RPMI8226 (cell line): Measurements from ENCODE around the gene ANXA5.

ENCODE experiments used
- DNase-seq: peaks from one replicate; pipeline ENCODE4 v3.0.0-alpha.2; 2015

ANXA5 gene

DNA sequence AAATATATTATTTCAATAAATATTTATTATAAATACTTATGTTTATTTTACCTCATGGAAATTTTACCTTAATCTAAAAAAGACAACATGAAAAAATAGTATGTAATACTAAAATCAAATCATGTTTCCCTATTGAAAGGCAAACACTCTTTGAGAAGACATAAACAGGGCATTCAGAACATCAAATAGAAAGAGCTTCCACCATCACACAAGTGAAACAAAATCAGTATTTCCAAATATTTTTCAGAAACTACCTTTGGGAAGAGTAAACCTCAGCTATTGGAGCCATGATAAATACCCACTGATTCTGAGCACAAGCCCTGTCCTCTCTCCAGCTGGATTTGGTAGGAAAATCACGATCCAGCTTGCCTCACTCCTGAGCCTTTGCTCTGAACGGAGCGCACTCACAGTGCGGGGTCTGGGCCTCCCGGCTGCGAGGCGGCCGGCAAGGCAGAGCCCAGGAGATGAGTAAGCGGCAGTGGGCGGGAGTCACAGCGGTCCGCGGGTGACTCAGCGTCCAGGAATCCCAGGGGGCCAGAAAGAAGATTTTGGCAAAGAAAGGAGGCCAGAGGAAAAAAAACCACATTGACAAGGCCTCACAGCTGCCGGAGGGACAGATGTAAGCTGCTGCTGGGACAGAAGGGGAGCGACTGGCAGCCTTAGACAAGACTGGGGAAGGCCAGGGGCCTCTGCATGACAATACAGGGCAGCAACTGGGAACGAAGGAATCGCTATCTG is 14.7 kb upstream of the ANXA5 start:
- DNase-seq = peak; percentile 55

DNA sequence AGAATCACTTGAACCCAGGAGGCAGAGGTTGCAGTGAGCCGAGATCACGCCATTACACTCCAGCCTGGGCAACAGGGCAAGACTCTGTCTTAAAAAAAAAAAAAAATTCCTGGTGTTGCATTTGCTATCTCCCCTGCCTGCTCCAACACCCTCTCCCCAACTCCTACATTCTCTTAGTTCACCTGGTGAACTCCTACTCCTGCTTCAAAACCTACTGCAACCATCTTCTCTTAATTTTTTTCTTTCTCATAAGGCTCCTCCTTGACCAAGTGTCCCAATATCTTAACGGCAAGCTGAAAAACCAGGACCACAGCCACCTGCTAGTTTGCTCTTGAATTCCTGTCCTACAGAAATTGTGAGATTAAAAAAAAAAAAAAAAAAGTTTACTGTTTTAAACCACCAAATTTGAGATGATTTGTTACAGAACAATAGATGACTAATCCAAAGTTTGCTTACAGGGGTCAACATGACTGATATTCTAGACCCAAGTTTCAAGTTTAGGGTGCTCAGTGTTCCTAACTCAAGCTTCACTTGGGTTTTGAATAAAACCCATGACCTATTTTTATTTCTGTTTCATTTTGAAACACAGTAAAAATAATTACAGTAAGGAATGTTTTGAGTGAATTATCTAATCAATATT is 13.1 kb upstream of the ANXA5 start:
- DNase-seq = no peak

DNA sequence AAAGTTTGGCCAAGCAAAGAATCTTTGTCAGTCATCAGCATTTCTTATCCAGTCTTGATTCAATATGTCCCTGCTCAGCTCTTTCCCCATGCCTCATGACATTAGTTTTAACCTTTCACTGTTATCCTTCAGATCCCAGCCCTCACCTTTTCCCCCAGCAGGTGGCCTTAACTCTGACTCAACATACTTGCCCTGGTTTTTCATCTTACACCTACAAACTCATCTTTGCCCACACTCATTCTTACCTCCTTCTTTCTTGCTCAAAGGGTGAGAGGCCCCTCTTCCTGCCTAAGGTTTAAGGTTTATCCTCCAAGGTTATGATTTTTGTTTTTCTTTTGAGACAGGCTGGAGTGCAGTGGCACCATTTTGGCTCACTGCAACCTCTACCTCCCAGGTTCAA is 10.6 kb upstream of the ANXA5 start:
- DNase-seq = no peak

DNA sequence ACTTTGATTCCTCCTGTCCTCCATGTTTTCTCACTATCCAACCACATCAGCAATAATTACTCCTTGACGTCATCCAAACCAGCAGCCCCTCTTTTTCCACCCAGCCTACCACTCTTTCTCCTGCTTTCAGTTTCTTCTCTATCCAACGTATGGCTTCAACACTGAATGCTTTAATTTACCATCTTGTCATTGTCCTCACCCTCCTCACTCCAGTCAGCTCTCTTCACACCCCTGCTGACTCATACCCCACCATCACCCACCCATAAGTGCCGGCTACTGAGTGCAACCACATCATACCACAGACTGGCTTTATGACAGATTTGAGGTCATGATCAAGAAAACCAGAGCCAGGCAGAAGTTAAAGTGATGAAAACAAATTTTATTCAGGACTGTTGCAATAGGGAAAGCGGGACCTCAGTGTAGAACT is 9.8 kb upstream of the ANXA5 start:
- DNase-seq = no peak

DNA sequence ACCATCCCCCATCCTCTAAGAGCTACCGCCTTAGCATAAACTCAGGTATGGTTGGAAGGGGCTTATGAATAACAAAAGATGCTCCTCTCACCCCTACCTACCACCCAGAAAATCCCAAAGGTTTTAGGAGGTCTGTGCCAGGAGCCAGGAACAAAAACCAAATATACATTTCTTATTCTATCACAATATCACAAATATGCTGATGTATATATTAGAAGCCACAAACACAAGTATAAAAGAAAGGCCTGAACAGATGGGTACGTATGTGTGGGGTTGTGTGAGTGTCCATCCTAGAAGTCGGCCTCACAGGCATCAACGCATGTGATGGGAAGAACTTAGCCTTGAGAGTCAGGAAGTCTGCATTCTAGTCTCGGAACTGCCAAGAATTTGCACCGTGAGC is 8.7 kb upstream of the ANXA5 start:
- no peak for DNase-seq

DNA sequence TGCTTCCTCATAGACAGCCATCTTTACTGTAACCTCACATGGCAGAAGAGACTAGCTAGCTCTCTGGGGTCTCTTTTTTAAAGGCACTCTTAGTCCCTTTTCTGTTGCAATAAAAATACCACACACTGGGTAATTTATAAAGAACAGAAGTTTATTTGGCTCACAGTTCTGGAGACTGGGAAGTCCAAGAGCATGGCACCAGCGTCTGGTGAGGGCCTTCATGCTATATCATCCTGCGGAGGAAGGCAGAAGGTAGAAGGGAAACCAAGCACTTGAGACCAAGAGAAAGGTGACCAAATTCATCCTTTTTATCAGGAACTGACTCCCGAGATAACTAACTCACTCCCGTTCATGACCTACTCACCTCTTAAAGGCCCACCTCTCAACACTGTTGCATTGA is 5.4 kb upstream of the ANXA5 start:
- DNase-seq = no peak

DNA sequence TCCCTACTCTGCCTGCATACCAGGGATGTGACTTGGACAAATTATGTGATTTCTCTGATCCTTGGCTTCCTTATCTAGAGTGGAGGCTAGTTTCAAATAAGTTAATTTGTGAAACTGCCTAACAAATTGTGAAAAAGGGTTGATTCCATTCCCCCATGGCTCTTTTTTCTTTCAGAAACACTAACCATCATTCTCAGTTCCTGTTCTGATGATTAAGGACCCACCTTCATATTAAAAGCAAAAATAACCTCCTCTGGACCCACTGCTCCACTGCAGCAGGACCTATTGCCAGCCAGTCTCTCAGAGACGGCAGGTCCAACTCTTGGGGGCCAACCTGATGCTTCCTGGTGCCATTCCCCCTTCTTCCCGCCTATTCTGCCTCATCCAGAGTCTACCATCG is 4.5 kb upstream of the ANXA5 start:
- no peak for DNase-seq

DNA sequence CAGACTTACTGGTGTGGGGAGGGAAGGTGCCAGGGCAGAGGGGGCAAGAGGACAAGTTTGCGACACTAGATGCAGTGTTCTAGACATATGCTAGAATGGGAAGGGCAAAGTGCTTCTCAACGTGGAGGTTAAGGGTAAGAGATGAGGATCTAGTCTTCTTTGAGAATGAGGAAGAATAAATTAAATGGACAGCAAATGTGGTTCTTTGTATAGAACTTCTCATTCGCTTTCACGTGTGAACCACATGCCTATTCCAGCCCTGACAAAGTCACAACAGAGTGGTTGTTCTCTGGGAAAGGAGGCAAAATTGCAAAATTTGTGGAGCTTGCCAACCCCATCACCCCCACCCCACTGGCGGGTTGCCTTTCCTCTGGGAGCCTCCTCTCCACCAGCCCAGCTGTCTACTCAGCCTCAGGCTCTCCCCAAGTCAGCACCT is 1.5 kb upstream of the ANXA5 start:
- DNase-seq = no peak

DNA sequence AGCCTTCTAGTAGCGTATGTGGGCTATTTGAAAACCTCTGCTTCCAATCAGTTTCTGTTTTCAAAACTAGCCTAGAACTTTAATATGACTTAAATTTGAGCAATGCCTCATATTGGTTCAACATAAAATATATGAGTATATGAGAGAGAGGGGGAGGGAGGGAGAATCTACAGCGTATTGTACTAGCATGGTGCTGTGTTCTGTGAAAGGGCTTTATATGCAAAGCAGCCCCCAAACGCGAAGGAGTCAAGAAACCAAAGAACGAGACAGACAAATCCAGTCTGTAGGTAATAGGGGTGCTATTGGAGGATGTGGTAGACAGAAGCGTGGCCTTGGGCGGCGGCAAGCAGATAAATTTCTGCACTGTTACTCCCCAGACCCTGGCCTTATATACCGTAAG is 784 bp upstream of the ANXA5 start:
- no peak for DNase-seq

DNA sequence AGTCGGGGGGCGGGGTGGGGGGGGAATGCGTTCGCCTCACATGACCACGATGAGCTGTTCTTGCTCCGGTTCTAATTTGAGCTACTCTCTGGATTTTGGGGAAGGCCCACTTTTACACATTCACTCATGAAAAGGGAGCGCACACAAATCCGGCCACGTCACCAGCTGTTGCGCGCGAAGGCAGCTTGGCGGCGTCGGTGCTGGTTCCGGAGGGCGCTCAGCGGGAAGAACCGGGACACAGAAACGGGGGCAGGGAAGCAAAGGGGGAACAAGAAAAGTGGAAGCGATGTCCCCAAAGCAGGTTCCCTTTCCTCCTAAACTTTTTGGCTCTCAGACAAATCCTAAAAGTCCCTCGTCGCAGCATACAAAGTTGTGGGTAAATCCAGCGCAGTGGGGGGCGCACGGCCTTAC is 605 bp downstream of the ANXA5 start:
- peak; percentile 36 for DNase-seq

DNA sequence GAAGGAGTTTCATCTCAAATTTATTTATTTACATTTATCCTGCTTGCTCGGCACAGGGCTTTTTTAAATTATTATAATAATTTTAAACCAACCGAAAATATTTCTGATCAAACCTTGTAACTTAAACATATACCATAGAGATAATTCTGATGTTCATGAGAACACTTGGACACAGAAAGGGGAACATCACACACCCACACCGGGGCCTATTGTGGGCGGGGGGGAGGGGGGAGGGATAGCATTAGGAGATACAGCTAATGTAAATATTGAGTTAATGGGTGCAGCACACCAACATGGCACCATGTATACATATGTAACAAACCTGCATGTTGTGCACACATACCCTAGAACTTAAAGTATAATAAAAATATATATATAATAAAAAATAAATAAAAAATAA is 2.9 kb downstream of the ANXA5 start:
- no peak for DNase-seq

DNA sequence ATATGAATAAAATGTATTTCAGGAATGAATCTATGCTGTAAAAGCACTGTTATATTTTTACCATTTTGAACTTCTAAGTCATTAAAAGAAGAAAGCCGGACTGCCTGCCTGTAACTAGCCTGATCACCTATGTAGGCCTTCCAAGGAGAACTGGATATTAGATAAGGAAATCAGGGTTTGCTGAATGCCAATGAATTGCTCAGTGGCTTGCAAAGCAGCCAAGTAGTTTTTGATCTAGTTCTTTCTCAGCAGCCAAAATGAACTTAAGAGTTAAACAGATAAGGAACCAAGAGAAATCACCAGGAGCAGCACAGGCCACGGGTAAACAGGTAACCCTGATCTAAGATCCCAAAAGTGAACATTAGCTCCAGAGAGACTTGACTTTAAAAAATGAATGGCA is 3.3 kb downstream of the ANXA5 start:
- no peak for DNase-seq

DNA sequence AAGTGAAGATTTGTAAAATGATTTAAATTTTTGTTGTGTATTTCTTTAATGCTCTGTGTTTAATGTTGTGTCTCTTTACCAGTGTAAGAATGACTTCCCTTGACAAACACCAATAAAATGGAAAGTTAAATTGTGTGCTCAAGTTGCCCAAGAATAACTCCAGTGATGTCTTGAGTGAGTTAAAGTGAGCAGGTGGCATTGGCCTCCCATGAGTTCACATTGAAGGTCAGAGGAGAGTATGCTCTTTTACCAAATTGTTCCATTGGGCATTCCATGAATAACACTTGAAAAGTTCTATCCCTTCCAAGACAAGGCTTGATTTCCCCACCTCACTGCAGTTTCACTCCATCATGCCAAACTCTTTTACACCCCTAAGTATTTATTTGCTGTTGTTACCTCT is 4.5 kb downstream of the ANXA5 start:
- no peak for DNase-seq

DNA sequence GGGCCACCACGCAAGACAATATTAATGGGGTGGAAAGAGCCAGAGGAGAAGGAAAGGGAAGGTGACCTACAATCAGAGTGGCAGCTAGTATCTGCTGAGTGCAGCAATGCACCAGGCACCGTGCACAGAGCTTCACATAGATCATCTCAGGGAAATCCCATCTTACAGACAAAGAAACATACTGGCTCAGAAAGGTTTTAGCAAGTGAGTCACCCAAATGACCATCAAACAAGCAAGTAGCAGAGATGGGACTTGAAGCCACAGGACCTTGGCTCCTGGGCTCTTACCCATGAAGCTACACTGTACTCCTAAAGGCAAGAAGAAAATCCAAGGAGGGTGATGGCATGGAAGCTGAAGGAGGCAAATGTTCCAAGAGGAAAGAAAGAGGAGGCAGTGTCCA is 6.8 kb downstream of the ANXA5 start:
- DNase-seq = no peak

DNA sequence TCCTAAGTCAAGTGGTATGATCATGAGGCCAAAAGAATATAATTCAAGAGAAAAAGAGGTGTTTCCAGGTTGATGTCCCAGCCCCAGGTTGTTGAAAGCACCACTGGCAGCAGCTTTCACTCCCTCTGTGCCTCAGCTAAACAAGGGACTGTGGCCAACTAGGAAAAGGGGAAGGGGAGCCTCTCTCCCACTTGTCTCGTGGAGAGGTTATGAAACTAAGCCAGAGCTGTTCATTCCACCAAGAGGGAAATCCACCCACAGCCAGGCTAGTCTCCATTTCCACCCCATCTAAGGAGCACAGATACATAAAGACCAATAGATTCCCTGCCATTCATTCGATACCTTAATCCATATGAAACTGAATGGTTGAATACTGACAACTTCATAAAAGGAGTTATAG is 8.1 kb downstream of the ANXA5 start:
- DNase-seq = no peak

DNA sequence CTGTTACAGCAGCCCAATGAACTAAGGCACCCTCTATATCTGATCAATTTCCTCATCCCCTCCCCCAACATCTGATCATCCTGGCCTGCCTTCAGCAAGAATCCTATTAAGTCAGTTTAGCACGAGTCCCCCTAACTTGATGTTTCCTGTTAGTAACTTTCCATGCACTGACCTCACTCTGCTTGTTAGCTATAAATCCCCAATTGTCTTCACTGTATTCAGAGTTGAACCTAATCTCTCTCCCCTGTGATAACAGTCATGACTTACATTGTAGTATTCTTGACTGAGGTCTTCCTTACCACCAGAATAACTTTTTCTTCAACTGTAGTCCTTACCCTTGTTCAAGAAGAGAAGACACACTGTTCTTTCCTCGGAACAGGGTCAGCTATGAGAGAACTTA is 8.5 kb downstream of the ANXA5 start:
- no peak for DNase-seq

DNA sequence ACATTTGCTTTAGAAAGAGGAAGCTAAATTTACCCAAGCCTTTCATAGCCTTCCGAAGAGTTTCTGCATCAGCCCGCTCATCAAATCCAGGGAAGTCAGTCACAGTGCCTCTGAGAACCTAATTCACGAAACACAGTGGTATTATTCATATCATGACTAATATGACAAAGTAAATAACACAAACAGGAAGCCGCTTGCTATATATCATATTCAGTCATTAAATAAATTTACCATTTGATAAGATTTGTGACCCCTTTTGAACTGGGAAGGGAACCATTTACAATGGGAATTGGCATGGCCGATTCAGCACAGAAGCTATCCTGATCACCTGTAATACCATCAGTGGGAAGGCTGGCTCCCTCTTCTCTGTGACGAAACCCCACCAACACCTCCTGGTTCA is 10.5 kb downstream of the ANXA5 start:
- no peak for DNase-seq

DNA sequence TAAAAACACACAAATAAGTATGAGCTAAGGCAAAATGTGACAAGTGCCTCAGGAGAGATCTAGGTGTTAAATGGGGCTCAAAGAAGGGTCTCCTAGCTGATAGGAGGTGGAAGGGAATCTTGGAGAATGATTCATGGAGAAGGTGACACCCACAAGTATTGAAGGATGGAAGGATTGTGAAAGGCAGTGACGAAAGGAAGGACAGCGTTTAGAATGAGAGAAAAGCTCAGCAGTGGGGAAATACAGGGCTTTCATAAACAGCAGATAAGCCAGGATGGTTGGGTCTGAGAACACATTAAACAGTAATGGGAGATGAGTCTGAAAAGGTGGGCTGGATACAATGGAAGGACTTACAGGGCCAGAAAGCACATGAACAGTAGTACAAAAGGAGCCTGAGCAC is 11.5 kb downstream of the ANXA5 start:
- no peak for DNase-seq

DNA sequence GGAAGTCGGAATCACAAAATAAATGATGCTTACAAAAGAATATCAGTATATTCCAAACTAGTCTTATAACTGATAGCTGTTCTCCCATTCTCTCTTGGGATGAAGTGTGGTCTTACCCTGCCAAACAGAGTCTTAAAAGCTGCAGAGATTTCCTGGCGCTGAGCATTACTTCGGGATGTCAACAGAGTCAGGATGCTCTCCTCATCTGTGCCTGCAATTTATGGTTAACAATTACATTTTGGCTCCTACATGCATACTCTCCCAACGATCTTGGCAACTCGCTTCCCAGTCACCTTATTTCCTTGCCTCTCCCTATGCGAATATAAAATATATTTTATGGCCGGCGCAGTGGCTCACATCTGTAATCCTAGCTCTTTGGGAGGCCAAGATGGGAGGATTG is 12.2 kb downstream of the ANXA5 start:
- no peak for DNase-seq

DNA sequence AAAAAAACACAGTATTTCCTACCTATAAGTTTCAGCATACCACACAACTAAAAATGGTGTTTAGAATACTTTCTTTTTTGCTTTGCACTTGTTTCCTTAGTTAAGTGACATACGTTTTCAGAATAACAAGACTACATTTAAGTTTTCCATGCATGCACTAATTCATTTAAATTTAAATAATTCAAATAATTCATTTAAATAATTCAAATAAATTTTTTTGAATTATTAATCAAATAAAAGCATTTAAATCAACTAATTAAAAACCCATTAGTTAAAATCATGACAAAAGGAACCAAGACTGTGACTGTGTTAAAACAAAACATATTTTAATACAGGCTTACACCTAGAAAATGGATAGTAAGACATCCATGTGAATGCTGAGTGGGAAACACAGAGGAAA is 12.8 kb downstream of the ANXA5 start:
- no peak for DNase-seq

DNA sequence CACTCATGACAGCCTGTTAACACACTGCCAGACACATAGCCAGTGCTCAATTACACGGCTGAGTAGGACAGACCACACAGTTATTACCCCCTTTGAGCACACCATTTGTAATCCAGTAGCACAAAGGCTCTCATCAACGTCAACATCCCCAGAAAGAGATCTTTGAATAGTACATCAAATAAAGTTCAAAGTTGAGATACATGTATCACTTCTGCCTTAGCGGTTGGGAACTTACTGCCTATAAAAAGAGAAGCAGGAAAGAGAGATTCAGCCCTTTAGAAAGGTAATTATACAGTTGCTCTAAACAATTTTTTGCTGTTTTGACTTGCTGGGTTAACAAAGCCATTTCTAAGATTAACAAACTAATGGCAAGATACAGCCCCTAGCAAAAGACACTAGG is 16.2 kb downstream of the ANXA5 start:
- no peak for DNase-seq

DNA sequence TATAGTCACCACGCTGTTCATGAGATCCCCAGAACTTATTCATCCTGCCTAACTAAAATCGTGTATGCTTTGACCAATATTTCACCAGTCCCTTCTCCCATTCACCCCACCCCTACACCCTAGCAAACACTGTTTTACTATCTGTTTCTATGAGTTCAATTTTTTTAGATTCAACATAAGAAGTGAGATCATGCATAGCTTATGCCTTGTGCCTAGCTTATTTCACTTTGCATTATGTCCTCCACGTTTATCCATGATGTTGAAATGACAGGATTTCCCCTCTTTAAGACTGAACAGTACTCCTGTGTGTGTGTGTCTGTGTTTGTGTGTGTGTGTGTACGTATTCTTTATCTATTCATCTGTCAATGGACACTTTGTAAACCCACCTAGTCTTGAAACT is 16.8 kb downstream of the ANXA5 start:
- DNase-seq = no peak

DNA sequence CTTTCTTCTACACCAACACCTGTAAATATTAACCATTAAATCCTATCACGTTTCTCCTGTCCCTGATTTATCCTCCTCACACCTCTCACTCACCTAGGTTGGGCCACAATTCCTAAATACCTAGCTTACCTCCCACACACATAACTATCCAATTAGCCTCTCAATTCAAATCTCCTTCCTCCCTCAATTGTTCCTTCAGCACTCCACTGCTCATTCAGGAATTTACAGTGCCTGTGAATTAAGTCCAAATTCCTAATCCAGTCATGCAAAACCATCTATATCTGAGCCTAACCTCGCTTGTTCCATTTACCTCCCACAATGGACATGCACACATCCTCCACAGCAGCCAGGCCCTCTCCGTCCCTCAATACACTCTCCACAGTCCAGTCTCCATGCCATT is 17.5 kb downstream of the ANXA5 start:
- DNase-seq = no peak

DNA sequence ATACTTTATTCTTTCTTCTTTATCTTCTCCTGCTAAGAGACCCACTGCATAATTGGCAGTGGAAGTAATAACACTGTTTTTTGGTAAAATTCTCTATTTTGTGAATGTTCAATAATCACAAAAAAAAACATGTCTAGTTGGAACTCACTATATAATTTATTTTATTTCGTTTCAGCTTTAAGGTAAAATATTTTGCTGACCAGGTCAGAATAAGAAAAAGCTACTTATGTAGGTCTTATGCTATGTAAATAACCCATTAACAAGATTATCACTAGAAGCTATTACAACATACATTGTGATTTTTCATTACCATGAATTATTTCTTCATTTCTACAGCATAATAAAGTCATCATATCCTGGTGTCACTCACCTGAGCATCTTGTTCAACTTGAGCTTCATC is 19.3 kb downstream of the ANXA5 start:
- DNase-seq = no peak
